GM18517 (cell line): Measurements from ENCODE around the gene ZC3H12D.
"Not testable (repeated sequence)": the region's sequence is repeated elsewhere in the genome, so short reads cannot be mapped to it uniquely, and the experiment has no call there.

Experiments
- ATAC-seq: cut with Tn5 transposase; IDR thresholded peaks from one replicate; pipeline ENCODE4 v1.9.1; 2021; ENCODE audit warnings: mild to moderate bottlenecking, moderate library complexity; ENCODE audit not compliant: unreplicated experiment

Gene ZC3H12D

DNA sequence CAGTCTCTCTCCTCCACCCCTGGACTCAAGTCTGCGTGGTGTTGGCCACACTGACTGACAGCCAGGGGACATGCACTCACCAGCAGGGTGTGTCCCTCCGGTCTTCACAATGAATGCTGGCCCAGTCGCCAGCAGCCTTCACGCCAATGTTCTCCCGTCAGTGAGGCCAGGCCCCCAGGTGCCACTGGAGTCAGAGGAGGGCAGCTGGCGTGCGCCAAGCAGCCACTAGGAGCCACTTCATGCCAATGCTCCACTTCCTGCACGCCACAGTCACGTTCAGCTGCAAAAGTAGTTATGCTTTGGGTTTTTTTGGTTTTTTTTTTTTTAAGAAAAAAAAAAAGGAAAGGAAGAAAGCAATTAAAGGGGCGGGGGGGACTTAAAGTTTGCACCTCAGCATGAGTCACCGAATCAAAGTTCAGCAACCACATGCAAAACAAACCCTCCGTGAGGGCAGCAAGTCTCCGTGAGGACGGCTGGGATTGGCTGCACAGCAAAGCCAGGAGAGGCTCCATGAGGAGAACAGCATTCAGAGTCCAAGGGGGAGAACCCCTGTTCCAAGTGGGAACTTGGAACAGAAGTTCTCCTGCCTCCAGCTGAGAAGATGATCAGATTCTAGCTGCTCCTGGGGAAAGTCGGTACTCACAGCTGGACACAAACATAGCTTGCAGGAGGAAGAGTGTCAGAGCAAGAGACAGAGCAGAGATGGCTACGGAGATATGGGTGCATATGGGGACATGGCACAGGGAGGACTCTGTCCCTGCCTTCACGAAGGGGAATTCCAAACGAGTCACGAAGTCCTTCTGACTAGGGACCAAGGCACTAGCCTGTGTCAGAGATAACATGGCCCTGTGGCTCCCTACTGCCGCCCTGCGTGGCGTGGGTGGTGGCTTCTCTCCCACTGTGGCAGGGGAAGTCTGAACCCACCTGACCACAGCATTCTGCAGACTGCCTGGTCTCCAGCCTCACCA, at the start of gene ZC3H12D:
TSS of gene ZC3H12D (minus strand) at position 282 of the 968 bp plus-strand sequence. CDS start 10,471 bp downstream, outside the sequence.
- peak; percentile 41 for ATAC-seq

DNA sequence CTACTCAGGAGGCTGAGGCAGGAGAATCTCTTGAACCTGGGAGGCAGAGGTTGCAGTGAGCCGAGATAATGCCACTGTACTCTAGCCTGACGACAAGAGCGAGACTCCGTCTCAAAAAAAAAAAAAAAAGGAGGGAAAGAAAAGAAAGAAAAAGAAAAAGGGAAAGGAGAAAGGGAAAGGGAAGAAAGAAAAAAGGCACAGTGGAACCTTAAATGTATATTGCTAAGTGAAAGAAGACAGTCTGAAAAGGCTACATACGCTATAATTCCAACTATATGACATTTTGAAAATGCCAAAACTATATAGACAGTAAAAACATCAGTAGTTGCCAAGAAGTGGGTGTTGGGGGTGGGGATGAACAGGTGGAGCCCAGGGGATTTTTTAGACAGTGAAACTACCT, 44.8 kb upstream of the ZC3H12D start:
- no peak for ATAC-seq

DNA sequence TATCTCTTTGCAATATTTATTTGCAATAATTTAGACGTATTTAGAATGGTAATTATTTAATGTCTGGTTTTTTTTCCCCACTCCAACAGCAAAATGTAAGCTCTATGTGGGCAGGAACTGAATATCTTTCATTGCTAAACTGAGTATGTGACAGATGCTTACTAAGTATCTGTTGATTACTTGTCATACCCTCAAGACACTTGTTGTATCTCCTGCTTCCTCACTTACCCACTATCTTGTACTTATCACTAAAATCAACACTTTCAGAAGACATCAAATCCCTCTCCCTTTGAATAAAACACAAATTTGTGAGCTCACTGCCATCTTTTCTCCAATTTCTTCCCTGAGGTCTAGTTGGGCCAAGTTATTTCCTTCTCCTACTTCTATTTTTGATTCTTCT, 30.7 kb upstream of the ZC3H12D start:
- ATAC-seq, result no peak

DNA sequence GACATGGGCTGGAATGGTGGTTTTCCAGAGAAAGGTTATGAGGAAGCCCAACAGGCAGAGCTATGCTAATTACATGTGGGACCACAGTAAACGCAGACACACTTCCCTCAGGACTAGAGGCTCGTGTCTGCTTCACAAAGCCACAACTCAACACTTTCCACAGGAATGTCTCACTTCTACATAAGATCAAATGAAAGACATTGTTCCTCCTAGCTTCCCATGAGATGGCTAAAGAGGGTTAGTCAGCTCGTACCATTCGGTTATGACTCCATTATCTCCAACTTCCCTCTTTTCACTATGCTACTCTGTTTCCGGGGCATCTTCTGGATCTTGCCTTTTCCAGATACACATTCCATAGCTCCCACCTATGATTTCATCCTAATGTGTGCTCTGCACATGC, 29.1 kb upstream of the ZC3H12D start:
- no peak for ATAC-seq

DNA sequence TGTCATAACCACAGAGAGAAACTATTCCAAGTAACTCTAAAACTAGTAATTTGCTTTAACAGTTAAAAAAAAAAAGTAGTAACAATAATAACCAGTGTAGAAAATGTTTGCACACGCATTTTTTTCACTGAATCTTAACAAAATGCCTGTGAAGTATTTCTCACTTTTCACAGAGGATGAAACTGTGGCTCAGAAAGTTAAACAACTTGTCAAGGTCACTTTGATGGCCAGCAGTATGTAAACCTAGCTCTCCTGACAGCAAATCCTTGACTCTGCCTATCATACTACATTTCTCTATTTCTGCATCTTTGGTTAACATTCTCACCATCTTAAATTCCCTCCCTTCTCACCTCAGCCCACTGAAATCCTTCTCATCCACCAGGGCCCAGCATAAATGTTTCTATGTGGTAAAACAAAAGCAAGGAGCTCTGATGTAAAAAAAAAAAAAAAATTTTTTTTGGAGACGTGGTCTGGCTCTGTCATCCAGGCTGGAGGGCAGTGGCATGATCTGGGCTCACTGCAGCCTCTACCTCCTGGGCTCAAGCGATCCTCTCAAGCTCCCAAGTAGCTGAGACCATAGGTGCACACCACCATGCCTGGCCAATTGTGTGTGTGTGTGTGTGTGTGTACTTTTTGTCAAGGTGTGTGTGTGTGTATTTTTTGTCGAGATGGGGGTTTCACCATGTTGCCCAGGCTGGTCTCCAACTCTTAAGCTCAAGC, 26.1 kb upstream of the ZC3H12D start:
- ATAC-seq, result no peak

DNA sequence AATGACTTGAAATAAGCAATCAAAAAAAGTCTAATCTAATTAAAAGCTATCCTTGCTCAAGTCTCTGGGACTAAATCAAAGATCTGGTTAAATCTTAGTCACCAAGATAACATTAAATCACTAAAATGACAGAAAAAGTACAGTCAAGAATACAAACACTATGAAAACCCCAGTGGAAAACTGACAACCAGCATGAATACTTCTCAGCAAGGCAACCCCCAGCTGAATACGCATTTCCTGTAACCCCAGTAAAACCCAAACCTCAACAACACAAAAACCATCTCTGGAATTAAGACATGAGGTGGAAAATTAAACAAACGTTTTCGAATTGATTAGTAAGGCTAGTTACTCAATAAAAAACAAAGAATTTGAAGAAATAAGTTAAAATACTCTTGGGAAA, 23.7 kb upstream of the ZC3H12D start:
- ATAC-seq, result no peak

DNA sequence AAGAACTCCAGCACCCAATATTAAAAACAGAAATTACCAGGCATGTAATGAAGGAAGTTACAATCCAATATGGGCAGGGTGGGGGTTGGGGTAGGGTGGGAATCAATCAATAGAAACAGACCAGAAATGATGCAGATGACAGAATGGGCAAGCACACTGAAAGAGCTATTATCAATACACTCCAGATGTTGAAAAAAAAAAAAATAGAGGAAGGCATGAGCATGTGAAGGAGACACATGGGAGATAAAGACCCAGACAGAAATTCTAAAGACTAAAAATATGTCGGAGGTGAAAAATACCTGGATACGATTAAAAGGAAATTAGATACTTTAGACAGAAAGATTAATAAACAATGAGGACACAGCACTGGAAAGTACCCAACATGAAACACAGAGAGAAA, 19.1 kb upstream of the ZC3H12D start:
- ATAC-seq, result no peak

DNA sequence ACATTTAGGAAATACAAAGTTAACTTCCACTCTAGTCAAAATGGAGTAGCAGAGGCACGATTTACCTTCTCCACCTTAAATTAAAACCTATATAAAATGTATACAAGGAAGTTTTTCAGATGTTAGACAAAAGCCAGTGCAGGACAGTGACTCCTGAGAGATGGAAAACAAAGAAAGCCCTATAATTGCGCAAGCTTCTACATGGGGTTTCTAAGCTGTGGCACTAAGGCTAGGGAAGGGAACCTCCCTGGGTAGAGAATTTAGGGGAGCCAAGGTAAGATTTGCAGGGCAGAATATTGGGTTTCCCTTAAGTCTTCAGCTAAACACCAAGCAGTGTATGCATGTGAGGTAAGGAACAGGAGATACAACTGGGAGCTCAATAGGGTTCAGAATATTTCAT, 18.5 kb upstream of the ZC3H12D start:
- no peak for ATAC-seq

DNA sequence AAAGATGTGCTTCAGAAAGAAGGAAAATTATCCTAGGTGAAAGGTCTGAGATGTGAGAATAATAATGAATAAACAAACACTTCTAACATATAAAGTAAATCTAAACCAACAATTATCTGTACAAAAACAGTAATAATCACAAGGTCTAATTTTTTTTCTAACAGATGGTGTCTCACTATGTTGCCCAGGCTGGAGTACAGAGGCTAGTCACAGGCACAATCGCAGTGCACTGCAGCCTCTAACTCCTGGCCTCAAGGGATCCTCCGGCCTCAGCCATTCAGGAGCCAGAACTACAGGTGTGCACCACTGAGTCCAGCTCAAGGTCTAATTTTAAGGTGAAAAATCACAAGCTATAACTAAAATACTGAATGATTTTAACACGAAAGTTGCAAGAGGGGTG, 17.0 kb upstream of the ZC3H12D start:
- ATAC-seq, result no peak

DNA sequence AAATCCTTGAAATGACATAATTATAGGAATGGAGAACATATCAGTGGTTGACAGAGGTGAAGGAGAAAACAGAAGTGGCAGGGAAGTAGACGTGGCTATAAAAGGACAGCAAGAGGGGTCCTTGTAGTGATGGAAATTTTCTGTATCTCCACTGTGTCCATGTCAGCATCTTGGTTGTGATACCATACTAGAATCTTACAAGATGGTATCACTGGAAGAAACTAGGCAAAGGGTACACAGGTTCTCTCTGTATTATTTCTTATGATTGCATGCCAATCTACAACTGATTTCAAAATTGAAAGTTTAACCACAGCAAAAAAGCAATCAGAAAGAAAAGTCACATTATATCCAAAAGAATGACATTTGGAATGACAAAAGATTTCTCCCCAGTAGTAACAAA, 16.4 kb upstream of the ZC3H12D start:
- ATAC-seq, result no peak

DNA sequence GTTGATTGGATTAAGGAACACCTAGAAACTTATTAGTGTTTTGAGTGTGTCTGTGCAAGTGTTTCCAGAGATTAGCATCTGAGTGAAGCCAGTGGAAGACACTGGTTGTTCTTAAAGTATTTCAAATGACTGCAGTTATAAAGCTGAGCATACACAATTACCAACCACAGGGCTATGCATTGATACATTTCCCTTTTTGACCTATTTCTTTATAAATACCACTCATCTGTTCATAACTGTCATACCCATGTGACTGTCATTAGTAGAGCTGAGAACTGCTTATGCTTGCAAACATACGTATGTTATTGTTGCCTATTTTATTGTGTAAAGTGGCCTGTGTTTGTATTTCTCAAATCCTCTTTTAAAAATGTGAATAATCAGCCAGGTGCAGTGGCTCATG, 15.3 kb upstream of the ZC3H12D start:
- ATAC-seq, result no peak

DNA sequence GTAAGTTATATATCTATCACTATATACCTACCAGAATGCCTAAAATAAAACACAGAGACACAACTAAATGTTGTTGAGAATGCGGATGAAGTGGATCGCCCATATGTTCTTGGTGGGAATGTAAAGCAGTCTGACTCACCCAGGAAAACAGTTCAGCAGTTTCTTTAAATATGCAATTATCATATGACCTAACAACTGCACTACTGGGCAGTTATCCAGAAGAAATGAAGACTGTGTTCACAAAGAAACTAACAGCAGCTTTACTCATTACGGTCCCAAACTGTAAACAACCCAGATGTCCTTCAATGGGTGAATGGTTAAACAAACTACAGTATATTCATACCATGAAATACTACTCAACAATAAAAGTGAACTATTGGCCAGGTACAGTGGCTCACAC, 14.3 kb upstream of the ZC3H12D start:
- ATAC-seq, result no peak

DNA sequence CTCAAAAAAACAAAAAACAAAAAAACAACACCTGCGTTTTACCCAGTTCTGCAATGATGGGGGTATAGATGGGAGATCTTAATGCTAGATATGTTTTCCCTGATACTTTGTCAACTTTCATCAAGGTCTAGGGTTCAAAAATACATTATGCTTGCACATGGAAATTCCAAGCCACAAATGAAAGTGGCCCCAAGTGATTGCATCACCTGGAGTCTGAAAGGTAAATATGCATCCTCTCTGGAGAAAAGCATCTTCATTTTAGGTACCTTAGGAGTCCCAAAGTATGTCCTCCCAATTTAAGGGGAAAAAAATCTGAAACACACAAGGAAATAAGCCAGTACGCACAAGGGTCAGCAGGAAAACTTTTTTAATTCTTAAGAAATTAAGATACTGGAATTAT, 12.6 kb upstream of the ZC3H12D start:
- ATAC-seq, result no peak

DNA sequence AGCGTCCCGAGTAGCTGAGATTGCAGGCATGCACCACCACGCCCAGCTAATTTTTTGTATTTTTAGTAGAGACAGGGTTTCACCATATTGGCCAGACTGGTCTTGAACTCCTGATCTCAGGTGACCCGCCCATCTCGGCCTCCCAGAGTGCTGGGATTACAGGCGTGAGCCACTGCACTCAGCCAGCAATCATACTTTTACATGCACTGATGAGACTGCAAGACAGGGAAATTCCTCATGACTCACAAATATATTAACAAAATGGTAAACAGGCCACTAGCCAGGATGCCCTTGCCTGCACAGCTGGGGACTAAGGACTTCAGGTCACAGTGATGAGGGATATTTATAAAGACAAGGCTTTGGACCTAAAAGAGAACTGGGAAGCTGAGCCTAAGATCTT, 11.8 kb upstream of the ZC3H12D start:
- not testable (repeated sequence) for ATAC-seq

DNA sequence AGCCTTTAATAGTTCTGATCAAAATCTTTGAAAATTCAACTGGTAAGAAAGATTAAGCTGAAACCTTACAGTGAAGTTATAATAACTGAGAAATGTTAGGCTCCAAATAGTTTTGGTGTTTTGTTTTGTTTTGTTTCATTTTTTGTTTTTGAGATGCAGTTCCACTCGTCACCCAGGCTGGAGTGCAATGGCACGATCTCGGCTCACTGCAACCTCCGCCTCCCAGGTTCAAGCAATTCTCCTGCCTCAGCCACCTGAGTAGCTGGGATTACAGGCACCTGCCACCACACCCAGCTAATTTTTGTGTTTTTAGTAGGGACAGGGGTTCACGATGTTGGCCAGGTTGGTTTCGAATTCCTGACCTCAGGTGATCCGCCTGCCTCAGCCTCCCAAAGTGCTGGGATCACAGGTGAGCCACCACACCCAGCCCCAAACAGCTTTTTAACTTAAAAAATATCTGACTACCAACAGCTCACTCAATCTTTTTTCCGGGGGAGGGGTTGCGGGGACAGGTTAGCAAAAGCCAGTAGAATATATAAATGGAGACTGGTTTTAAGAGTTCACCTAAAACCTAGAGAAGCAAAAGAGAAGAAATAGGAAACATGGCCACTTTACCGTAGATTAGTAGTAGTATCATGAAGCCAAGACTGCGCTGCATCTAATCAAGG, 10.7 kb upstream of the ZC3H12D start:
- not testable (repeated sequence) for ATAC-seq

DNA sequence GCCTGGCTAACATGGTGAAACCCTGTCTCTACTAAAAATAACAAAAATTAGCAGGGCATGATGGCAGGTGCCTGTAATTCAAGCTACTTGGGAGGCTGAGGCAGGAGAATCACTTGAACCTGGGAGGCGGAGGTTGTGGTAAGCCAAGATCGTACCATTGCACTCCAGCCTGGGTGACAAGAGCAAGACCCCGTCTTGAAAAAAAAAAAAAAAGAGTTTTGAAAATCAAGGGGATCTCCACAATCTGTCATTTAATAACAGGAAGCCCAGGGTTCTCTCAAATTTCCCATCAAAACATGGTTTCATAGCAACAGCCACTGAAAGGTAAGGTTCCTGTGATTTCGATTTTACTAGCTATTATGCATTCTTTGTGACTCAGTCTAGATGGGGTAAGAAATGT, 10.0 kb upstream of the ZC3H12D start:
- peak; percentile 77 for ATAC-seq

DNA sequence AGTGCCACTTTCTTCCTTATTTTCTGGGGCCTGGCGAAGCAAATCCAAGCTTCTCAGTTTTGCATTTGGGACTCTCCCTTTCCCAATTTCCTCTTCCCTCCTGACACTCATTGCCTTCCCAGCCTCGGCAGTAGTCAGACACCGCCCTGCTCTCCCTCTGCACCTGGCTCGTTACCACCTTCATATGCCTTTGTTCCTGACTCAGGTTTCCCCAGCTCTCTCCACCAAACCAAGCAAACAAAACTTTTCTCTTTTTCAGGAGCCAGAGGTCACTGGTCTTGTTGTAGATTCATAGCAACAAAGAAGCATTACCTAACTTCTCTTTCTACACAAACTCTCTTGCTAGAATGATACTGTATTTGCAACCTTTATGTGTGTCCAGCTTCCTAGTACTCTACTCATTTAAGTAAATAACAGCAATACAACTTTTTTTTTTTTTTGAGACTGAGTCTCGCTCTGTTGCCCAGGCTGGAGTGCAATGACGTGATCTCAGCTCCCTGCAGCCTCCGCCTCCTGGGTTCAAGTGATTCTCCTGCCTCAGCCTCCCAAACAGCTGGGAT, 9.0 kb upstream of the ZC3H12D start:
- ATAC-seq, result no peak

DNA sequence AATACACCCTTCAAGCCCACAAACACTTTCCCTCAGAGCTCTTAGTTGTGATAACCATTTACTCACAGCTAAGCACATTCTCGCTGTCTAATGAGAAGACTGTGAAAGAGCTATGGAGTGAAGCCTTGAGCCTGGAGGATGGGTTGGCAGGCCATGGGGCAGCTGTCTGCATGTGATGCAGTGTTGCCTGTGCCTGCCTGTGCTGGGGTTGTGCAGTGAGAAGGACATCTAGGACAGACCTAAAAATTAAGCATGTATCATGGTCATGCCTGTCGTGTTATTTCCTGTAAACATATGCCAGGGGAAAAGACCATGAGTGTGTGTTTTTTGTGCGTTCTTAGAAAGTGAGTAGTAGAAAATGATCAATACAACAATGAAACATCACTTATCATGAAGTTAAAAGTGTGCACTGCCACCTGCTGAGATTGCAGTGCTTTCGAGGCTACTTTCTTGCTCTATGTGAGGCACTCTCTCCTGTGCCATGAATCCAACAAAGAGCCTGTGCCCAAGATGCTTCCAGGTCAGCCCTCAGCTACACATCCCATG, 8.1 kb upstream of the ZC3H12D start:
- ATAC-seq, result no peak

DNA sequence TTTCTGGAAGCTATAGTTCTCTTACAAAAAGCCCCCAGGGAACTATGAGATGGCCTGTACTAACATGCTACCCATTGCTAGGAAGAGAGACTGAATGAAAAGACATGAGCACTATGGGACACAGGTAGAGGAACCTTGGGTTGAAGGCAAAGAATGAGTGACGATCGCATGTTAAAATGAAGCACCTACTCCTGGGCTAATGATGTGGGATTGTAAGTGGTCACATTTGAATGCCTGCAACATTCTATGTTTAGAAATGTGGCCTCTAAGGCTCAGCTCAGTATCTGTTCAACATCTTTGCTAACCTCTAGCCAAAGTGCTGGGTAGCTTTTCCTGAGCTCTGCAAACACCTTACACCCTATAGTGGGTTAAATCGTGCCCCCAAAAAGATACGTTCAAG, 5.2 kb upstream of the ZC3H12D start:
- no peak for ATAC-seq

DNA sequence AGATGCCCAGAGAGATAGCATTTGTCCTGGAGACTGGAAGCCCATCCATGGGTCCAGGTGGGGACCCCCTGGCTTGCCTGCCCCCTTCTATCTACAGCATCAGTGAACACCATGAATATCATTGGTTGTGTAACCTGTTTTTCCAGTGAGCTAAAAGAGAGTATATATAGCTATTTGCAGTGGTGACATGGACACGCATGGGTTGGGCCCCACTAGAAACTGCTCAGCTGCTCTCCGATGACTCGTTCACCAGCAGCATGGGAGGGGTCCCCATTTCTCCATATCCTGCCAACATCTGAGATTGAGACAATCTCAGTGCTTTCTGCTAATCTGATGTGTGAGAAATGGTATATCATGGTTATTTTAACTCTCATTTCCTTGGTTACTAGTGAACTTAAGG, 4.0 kb upstream of the ZC3H12D start:
- ATAC-seq, result no peak

DNA sequence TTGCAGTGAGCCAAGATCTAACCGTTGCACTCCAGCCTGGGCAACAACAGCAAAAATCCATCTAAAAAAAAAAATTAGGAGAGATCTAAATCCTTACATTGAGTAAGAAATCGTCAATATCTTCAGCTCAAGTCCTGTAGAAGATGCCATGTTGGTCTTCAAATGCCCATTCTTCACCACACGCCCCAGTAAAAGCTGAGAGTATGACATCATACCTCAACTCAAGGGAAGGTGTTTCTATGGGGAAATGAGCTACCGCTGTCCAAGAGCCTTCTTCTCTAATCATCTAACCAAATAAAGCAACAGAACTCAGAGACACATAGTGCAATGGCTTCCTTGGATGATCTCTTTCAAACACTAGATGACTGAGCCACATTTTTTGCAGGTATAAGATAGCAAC, 2.5 kb upstream of the ZC3H12D start:
- ATAC-seq, result no peak
